ENCODE results near the gene SMIM12. TPM values are rescaled to one million over a fixed set of nuclear protein-coding genes. Genes with fewer than 3 reads are reported as not detected.

The SMIM12 gene
- polyA plus RNA-seq, 2 of the 4 experiments (the other 2 are of a cell fraction): 35.8 to 37.5 TPM

GRCh38 chr1:34884536-34884935 is 25.0 kb upstream of the SMIM12 start:
- DNase-seq (ENCODE audit: low read depth in 1 of 2, low spot score in 1 of 2): no peak
- peaks cover 7% of the 10 kb centered on the region; the same call in 1 of the 3 replicates for H3K9me3 ChIP-seq
- ChIA-PET CTCF (interaction anchor here (1.3 to 2.6 kb wide), 3 partner anchors 18 to 32 kb away, joined by 4 to 17 read pairs (median 4); no protein-coding TSS in a partner anchor), POLR2A (no interaction called here)
- 38% methylated on average over 3 of the region's 3 CpGs for WGBS (ENCODE audit: missing lambda C conversion rate)
- TF ChIP-seq KDM1A (IDR thresholded peaks at IDR 0.05; ENCODE audit: low read depth) (no peak), CBX2 (IDR thresholded peaks at IDR 0.05; ENCODE audit: borderline replicate concordance, low read depth) (no peak), NR3C1 (IDR thresholded peaks at IDR 0.05) (no peak), CEBPB (IDR thresholded peaks at IDR 0.05) (no peak), CTCF (IDR thresholded peaks at IDR 0.05) (no peak), HEYL (CRISPR knock-in tag; IDR thresholded peaks at IDR 0.05) (no peak), HDAC2 (IDR thresholded peaks at IDR 0.05) (no peak), CHD2 (IDR thresholded peaks at IDR 0.05; ENCODE audit: low read length, partially characterized antibody) (no peak), ZC3H11A (IDR thresholded peaks at IDR 0.05) (no peak), ESRRA (IDR thresholded peaks at IDR 0.05; ENCODE audit: borderline replicate concordance, low read length) (no peak), RAD21 (conservative IDR thresholded peaks at IDR 0.05 in 1 of 2, IDR thresholded peaks at IDR 0.05 in 1 of 2) (no peak), RCOR1 (IDR thresholded peaks at IDR 0.05; ENCODE audit: low read depth, low read length) (no peak), USF2 (IDR thresholded peaks at IDR 0.05) (no peak), RFX5 (IDR thresholded peaks at IDR 0.05) (no peak), ZFP36 (IDR thresholded peaks at IDR 0.05; ENCODE audit: borderline replicate concordance, partially characterized antibody) (no peak), NPAS2 (CRISPR knock-in tag; IDR thresholded peaks at IDR 0.05; ENCODE audit: borderline replicate concordance) (no peak)
- H3K4me1 ChIP-seq: no peaks in the 10 kb centered on the region
- no peak for FAIRE-seq
- peak; percentile 7 to 27; a peak in 3 of 6 replicates for ATAC-seq
- no peak overlapping the region for H3K4me3 ChIP-seq
- no peak overlapping the region for H3K27ac ChIP-seq
- H3K4me2 ChIP-seq: no peak overlapping the region

DNA sequence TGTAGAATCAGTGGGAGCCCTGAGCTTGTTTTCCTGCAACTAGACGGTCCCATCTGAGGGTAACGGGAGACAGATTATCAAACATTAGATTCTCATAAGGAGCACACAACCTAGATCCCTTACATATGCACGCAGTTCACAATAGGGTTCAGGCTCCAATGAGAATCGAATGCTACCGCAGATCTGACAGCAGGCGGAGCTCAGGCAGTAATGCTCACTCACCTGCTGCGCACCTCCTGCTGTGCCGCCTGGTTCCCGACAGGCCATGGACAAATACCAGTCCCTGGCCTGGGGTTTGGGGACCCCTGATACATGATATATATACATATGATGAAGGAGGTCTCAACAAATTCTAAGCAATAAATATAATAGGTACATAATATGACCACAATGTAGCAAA is 19.7 kb upstream of the SMIM12 start:
- FAIRE-seq (no peak), ATAC-seq (no peak), DNase-seq (ENCODE audit: low read depth in 1 of 2, low spot score in 1 of 2) (no peak)
- ChIA-PET CTCF (interaction anchor here (3.2 kb wide), 1 partner anchor 13 kb away, joined by 20 read pairs; no protein-coding TSS in a partner anchor), POLR2A (no interaction called here)
- H3K27ac ChIP-seq: no peak overlapping the region
- no peak for TF ChIP-seq RFX5 (IDR thresholded peaks at IDR 0.05)
- TF ChIP-seq GATA3 (IDR thresholded peaks at IDR 0.05; ENCODE audit: borderline replicate concordance): no peak
- TF ChIP-seq HES2 (IDR thresholded peaks at IDR 0.05): no peak
- no peak for TF ChIP-seq ESRRA (IDR thresholded peaks at IDR 0.05; ENCODE audit: borderline replicate concordance, low read length)
- H3K4me3 ChIP-seq: no peak overlapping the region
- 68% methylated on average over 9 of the region's 9 CpGs for WGBS (ENCODE audit: missing lambda C conversion rate)
- H3K4me2 ChIP-seq: no peak overlapping the region
- H3K9me3 ChIP-seq: peaks cover 7% of the 10 kb centered on the region; the same call in 1 of the 3 replicates
- H3K4me1 ChIP-seq: no peaks in the 10 kb centered on the region

DNA sequence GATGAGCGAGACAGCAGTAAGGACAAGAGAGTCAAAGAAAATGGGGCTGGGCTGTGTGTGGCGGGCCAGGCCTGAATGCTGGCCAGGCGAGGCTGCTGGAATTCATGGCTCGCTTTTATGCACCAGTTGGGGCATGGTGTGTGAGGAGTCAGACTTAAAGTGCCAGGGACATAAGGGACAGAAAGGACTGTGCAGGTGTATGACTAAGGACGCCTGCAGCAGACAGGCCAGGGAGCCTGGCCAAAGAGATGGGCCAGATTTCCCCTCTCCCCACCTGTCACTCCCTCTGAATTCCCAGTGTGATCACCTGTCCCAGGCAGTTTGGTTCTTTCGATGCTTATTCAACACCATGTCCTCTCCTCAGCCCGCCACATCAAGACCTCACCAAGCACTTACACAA is 16.9 kb upstream of the SMIM12 start:
- DNase-seq (ENCODE audit: low read depth in 1 of 2, low spot score in 1 of 2) (no peak), ATAC-seq (no peak; a peak in 1 of 6 replicates), FAIRE-seq (no peak)
- WGBS (ENCODE audit: missing lambda C conversion rate): 44% methylated on average over 7 of the region's 7 CpGs
- CTCF ChIA-PET: no interaction called here
- H3K4me1 ChIP-seq: no peaks in the 10 kb centered on the region
- no peak overlapping the region for H3K4me2 ChIP-seq
- POLR2A ChIA-PET: no interaction called here
- no peak overlapping the region for H3K4me3 ChIP-seq
- no peak overlapping the region for H3K27ac ChIP-seq
- peaks cover 7% of the 10 kb centered on the region; the same call in 1 of the 3 replicates for H3K9me3 ChIP-seq
- no peak for TF ChIP-seq TP53 (CRISPR knock-in tag; IDR thresholded peaks at IDR 0.05)
- TF ChIP-seq POLR2A (IDR thresholded peaks at IDR 0.05; ENCODE audit: low read length): no peak
- no peak for TF ChIP-seq MYC (IDR thresholded peaks at IDR 0.05; ENCODE audit: borderline replicate concordance, low read length)
- no peak for TF ChIP-seq KDM5A (IDR thresholded peaks at IDR 0.05)
- TF ChIP-seq, protein P1, sequence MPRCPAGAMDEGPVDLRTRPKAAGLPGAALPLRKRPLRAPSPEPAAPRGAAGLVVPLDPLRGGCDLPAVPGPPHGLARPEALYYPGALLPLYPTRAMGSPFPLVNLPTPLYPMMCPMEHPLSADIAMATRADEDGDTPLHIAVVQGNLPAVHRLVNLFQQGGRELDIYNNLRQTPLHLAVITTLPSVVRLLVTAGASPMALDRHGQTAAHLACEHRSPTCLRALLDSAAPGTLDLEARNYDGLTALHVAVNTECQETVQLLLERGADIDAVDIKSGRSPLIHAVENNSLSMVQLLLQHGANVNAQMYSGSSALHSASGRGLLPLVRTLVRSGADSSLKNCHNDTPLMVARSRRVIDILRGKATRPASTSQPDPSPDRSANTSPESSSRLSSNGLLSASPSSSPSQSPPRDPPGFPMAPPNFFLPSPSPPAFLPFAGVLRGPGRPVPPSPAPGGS (IDR thresholded peaks at IDR 0.05): no peak
- no peak for TF ChIP-seq MAZ (IDR thresholded peaks at IDR 0.05; ENCODE audit: borderline replicate concordance, low read depth, low read length)
- no peak for TF ChIP-seq HMGXB4 (CRISPR knock-in tag; IDR thresholded peaks at IDR 0.05; ENCODE audit: borderline replicate concordance)
- TF ChIP-seq NR3C1 (IDR thresholded peaks at IDR 0.05): no peak
- no peak for TF ChIP-seq RARB (CRISPR knock-in tag; IDR thresholded peaks at IDR 0.05)
- TF ChIP-seq RNF2 (IDR thresholded peaks at IDR 0.05; ENCODE audit: borderline replicate concordance, low read depth): no peak
- no peak for TF ChIP-seq EHMT2 (IDR thresholded peaks at IDR 0.05; ENCODE audit: low read depth)
